ENCODE results near the gene GRIK4. TPM values are rescaled to one million over a fixed set of nuclear protein-coding genes. Genes with fewer than 3 reads are reported as not detected.

The GRIK4 gene
- total and polyA plus RNA-seq, 2 of the 4 experiments (the other 2 are of a cell fraction), result 0.18 to 0.38 TPM

DNA sequence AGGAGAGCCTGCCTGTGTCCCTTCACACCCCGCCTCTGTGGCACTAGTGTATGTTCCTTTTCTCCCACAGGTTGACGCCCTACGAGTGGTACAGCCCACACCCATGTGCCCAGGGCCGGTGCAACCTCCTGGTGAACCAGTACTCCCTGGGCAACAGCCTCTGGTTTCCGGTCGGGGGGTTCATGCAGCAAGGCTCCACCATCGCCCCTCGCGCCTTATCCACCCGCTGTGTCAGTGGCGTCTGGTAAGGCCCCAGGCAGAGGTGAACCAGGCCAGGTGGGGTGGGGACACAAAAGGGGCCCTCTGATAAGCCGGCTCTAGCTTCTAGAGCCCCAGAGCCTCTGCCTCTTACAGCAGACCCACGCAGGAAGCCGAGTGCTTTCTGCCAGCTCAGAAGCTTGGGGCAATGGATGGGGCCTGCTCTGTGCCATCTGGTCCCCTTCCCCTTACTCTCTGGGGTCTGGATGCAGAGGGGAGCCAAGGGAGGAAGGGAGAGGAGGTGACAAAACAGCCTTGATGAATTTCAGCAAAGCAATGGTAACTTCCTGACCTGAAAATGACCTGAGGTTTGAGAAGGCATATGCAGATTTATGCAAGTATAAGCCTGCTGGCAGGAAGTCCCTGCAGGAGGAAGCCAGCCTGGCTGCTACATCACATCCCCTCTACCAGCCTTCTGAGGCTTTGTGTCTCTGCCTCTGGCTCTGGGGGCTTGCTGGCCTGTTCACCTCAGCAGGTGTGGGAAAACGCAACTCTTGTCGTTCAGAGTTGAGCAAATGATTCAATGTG lies 445.4 kb downstream of the GRIK4 start:
- H3K4me2 ChIP-seq (ENCODE audit: low read depth, low read length), result no peak overlapping the region
- H4K8ac ChIP-seq (ENCODE audit: low read depth in 2 of 2, low read length in 2 of 2), result no peak overlapping the region
- no peak overlapping the region for H2BK15ac ChIP-seq (ENCODE audit: low read depth, low read length)
- peaks cover 2% of the 10 kb centered on the region; the same call in 1 of the 2 replicates for H3K27me3 ChIP-seq (ENCODE audit: control insufficient read depth, insufficient read depth, low read length)
- 47% methylated on average over 3 of the region's 16 CpGs; no CpG with 5 or more reads in 1 of the 2 experiments for WGBS, 2 experiments (ENCODE audit: extremely low coverage in 2 of 2, insufficient read length in 1 of 2)
- no peaks in the 10 kb centered on the region for H3K36me3 ChIP-seq (ENCODE audit: control insufficient read depth, insufficient read depth, low read length)
- H4K20me1 ChIP-seq (ENCODE audit: insufficient read depth, low read length), result no peaks in the 10 kb centered on the region
- ATAC-seq (ENCODE audit: low read depth) (no peak), DNase-seq (no peak)
- H2AK9ac ChIP-seq (replicated peaks; ENCODE audit: low read depth, low read length, poor library complexity), result no peak overlapping the region
- no peak overlapping the region for H3K27ac ChIP-seq (ENCODE audit: insufficient read depth, low read length)
- H2AK5ac ChIP-seq (ENCODE audit: low read depth, low read length), result no peak overlapping the region
- no peak overlapping the region for H3K14ac ChIP-seq (replicated peaks; ENCODE audit: low read depth, low read length)
- H4K5ac ChIP-seq (ENCODE audit: low read depth, low read length), result no peak overlapping the region
- H3K4me3 ChIP-seq (ENCODE audit: insufficient read depth, low read depth, low read length), result no peak overlapping the region
- H2BK20ac ChIP-seq (ENCODE audit: low read depth, low read length), result no peak overlapping the region
- H2AFZ ChIP-seq (replicated peaks; ENCODE audit: low read length, poor library complexity), result no peak overlapping the region
- H3K9me1 ChIP-seq (ENCODE audit: insufficient read depth, low read length), result no peaks in the 10 kb centered on the region
- ChIA-PET CTCF (no interaction called here), POLR2A (ENCODE audit: unreplicated experiment) (no interaction called here)
- dilution Hi-C loops (cut with HindIII; ENCODE audit: low sequenced_read_pairs, unreplicated experiment), result no loop called here
- H3K4me1 ChIP-seq (ENCODE audit: control insufficient read depth, insufficient read depth, low read length), result no peaks in the 10 kb centered on the region
- no peak overlapping the region for H3K9ac ChIP-seq (ENCODE audit: low read depth, low read length)
- H3K4ac ChIP-seq (ENCODE audit: low read depth, low read length), result no peak overlapping the region
- no peak overlapping the region for H4K91ac ChIP-seq (ENCODE audit: insufficient read depth, low read depth, low read length)
- no peaks in the 10 kb centered on the region for H3K79me1 ChIP-seq (ENCODE audit: low read depth in 1 of 2, low read length in 2 of 2)
- H2BK5ac ChIP-seq (ENCODE audit: low read depth, low read length, poor library complexity, severe bottlenecking), result no peak overlapping the region
- H3K56ac ChIP-seq (ENCODE audit: extremely low read depth, insufficient read depth, low read length), result no peak overlapping the region
- intact Hi-C loops (cut with micrococcal nuclease), result no loop called here
- no peak for TF ChIP-seq ELK1 (IDR thresholded peaks at IDR 0.05; ENCODE audit: borderline replicate concordance, low read depth, low read length)
- TF ChIP-seq CHD1 (IDR thresholded peaks at IDR 0.05; ENCODE audit: low read depth, low read length), result no peak
- TF ChIP-seq CTCF (conservative IDR thresholded peaks at IDR 0.05; ENCODE audit: low read depth, low read length), result no peak
- no peak for TF ChIP-seq MAZ (IDR thresholded peaks at IDR 0.05; ENCODE audit: borderline replicate concordance, low read depth, low read length)
- TF ChIP-seq RFX5 (IDR thresholded peaks at IDR 0.05; ENCODE audit: low read depth, low read length), result no peak
- no peak overlapping the region for H2BK120ac ChIP-seq (ENCODE audit: low read depth, low read length)
- H3K23ac ChIP-seq (ENCODE audit: low read depth, low read length), result no peak overlapping the region
- no peaks in the 10 kb centered on the region for H3K9me3 ChIP-seq (ENCODE audit: control insufficient read depth, insufficient read depth, low read length)
- in situ Hi-C loops (cut with MboI; ENCODE audit: low sequenced_read_pairs), result no loop called here
- BruUV-seq (replicated peaks), result no TSS peak
- no peak overlapping the region for H3K18ac ChIP-seq (ENCODE audit: low read depth, low read length)
